HG03558 (cell line): ENCODE data around the gene SLCO2B1.

Experiments used
- ATAC-seq: cut with Tn5 transposase; IDR thresholded peaks from one replicate; pipeline ENCODE4 v1.9.1; 2021; ENCODE audit warnings: moderate number of reproducible peaks; ENCODE audit not compliant: unreplicated experiment; ENCODE audit errors: extremely low read depth

The SLCO2B1 gene

GRCh38 chr11:75190652-75191329, 39.9 kb downstream of the SLCO2B1 start:
- ATAC-seq = no peak

GRCh38 chr11:75191330-75191717, 40.4 kb downstream of the SLCO2B1 start:
- ATAC-seq = no peak

- no peak for ATAC-seq
Measured at GRCh38 chr11:75193271-75193670, 42.4 kb downstream of the SLCO2B1 start.

- ATAC-seq = no peak
Measured at GRCh38 chr11:75193711-75194110, 42.8 kb downstream of the SLCO2B1 start.

DNA sequence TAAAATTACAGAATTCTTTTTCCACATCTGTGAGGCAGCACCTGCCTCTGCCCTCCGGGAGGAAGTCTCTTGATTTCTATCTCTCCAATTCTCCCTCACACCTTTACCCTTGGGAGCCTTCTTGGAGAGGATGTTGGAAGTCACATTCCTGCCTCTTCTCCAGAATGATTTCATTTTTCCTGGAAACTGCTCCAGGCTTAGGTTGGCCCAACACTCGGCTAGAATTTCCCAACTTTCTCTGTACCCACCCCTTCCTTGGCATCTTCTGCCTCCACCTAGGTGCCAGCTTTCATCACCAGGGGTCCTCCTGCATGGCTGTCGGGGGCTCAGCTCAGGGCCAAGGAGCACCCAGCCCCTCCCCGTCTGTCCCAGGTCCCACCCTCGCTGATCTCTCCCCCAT, 43.2 kb downstream of the SLCO2B1 start:
- no peak for ATAC-seq

DNA sequence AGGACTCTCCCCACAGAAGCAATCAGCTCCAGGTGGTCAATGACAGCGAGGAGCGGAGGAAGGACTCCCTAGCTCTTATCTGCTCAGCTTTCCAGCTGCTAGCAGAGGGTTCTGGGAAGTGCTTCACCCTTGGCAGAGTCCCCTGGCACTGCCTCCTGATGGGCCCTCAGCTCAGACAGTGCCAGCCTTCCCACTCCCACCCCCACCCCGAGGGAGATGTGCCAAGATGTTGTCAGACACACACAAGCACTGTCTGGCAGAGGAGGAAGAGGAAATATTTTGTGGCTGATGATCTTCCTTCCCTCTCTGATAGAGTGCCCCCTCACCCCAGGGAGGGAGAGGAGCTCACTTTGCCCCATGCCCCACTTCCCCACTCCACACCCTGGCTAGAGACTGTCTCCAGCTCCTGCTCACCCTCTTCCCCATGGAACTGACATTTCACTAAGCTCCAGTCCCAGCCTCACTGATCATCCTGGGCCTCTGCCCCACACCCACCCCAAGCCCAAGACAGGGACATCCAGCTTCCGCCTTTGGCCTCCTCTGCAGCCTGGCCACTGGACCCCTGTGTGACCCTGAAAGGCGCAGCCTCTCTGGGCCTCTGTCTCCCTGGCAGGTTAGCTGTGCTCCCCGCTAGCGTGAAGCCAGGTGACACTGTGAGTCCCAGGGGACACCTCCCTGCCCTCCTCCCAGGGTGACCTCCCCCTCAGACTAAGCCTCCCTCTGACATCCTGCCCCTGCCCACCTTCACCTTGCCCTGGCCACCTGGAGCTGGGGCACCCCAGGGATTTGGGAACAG, 44.5 kb downstream of the SLCO2B1 start:
- ATAC-seq = no peak

- no peak for ATAC-seq
Measured at GRCh38 chr11:75196426-75196825, 45.5 kb downstream of the SLCO2B1 start.

GRCh38 chr11:75197512-75198277, 46.8 kb downstream of the SLCO2B1 start:
- ATAC-seq = no peak

DNA sequence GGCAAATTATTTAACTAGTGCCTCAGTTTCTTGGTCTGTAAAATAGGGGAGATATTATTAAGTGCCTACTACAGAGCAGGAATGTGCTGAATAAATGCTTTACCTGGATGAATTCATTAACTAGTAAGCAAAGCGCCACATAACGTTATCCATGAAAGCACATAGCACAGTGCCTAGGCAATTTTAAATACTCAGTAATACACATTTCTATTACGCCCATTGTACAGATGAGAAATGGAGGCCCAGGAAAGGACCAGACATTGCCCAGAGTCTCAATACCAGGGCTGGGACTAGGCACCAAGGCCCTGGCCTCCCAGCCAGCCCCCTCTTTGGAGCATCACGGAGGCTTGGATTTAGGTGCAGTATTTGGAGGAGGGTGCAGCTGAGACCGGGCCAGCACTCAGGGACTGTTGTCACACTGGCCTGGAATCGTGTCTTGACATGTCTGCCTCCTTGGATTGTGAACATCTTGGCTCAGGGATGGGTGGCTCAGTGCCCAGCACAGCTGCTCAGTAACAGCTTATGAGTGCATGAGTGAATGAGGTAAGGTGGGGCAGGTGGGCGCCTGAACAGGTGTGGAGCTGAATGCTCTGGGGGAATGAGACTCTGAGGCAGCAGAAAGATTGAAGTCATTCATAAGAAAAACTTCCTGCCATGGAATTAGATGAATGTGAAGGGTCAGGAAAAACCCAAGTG, 47.5 kb downstream of the SLCO2B1 start:
- ATAC-seq = no peak

DNA sequence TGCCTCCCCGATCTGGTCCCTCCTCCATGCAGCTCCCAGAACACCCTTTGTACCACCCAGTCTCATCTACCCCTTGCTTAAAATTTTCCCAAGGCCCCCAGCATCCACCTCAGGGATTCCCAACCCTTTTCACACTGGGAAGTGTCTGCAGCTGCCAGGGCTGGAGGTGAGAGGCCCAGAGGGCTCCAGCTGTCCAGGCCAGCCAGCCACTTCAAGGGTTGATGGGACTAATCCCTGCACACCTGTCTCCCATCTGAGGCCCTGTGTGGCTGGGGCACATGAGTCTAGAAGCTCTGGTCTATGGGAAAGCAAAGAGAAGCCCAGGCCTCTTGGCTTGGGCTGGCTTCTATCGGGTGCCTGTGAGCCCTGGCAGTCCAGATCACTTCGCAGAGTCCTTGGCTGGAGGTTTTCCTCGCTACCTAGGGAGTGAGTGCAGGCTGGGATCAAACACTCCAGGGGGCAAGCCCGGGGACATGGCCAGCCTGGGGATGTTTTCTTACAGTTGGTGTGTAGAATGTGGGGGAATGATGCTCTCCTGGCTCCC, 48.6 kb downstream of the SLCO2B1 start:
- ATAC-seq = no peak

DNA sequence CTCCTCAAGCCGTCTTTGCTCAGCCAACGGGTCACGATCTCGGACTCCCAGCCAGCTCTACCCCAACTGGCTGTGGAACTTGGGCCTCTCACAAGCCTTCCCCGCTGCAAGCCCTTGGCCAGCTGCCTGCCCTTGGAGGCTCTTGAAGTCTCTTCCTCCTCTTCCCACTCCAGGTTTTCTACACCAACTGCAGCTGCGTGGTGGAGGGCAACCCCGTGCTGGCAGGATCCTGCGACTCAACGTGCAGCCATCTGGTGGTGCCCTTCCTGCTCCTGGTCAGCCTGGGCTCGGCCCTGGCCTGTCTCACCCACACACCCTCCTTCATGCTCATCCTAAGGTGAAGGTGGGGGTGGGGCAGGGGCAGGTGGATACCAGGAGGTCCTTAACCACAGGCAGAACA, 49.1 kb downstream of the SLCO2B1 start:
- no peak for ATAC-seq

DNA sequence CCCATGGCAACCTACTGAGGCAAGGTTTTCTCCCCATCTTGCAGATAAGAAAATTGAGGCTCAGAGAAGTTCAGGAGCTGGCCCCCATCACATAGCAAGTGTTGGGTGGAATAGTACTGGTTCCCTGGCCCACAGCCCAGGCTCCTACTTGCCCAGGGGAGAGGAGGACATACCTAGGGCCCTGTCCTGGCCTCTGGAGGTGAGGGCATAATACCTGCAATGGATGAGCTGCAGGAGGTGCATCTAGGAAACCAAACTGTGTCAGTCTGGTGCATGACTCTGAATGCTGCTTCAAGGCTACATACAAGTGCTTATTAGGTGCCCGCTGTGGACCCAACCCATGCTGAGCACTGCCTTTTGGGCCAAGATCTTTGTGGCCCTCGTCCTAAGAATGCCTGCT, 49.6 kb downstream of the SLCO2B1 start:
- ATAC-seq = no peak

DNA sequence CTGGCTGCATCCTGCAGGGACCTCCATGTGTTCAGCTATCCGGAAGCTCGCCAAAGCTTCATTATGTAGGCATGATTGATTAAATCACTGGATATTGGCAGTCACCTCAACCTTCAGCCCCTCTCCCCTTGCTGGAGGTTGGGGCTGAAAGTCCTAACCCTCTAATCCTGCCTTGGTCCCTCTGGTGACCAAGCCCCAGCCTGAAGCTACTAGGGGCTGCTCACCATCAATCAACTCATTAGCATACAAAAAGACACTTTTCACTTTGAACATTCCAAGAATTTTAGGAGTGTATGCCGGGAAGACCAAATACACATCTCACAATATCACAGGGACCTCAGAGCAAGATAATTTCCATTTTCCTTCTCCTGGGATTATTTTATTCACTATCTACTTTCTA, 50.9 kb downstream of the SLCO2B1 start:
- ATAC-seq = no peak

- no peak for ATAC-seq
Measured at GRCh38 chr11:75202195-75202594, 51.3 kb downstream of the SLCO2B1 start.

DNA sequence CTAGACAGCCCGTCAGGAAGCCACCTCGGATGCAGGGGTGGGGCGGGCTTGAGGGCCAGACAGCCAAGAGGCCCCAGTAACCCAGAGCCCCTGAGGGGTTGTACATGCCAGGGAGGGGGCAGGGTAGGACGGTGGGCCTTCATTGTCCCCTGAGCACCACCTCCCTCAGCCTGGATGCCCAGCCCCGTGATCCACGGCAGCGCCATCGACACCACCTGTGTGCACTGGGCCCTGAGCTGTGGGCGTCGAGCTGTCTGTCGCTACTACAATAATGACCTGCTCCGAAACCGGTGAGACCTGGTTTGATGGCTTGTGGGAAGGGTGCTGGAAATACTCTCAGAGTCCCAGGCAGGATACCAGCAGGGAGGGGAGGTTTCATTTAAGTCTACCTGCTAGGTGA, 52.2 kb downstream of the SLCO2B1 start:
- ATAC-seq = no peak

- no peak for ATAC-seq
Measured at GRCh38 chr11:75203641-75204011, 52.7 kb downstream of the SLCO2B1 start.

- ATAC-seq = no peak
Measured at GRCh38 chr11:75204012-75204674, 53.2 kb downstream of the SLCO2B1 start.

- no peak for ATAC-seq
Measured at GRCh38 chr11:75204685-75205563, 54.0 kb downstream of the SLCO2B1 start.

GRCh38 chr11:75205564-75206020, 54.7 kb downstream of the SLCO2B1 start:
- ATAC-seq = no peak
